Keratinocyte (primary cell): ENCODE data around the gene NRG2. TPM values are rescaled to one million over a fixed set of nuclear protein-coding genes. Genes with fewer than 3 reads are reported as not detected.

ENCODE experiments used
- DNase-seq: peaks from one replicate; pipeline ENCODE4 v3.0.0-alpha.2; 2011; ENCODE audit warnings: low read depth, missing footprints, low spot score
- FAIRE-seq: peaks from 2 replicates; lab custom pipeline; 2011; peaks lifted over from hg19 to GRCh38; lab: Jason Lieb, UNC
- H2AFZ ChIP-seq: 2 replicates; pipeline ENCODE4 v1.6.0; 2012; ENCODE audit warnings: low read length, control low read depth, inconsistent platforms; ENCODE audit not compliant: control insufficient read depth
- H3K27ac ChIP-seq: 2 replicates; pipeline ENCODE4 v1.5.1; 2011; ENCODE audit warnings: low read length; ENCODE audit not compliant: control insufficient read depth, insufficient read depth
- H3K27me3 ChIP-seq: 3 replicates; pipeline ENCODE4 v1.6.0; 2011; ENCODE audit warnings: low read length; ENCODE audit not compliant: control insufficient read depth, insufficient read depth; ENCODE audit errors: extremely low read depth
- H3K36me3 ChIP-seq, 2 experiments: 2 replicates in 1 of 2; 3 replicates in 1 of 2; pipeline ENCODE4 v1.5.1; 2011; ENCODE audit warnings: low read length in 2 of 2, mild to moderate bottlenecking in 1 of 2; ENCODE audit not compliant: control insufficient read depth in 2 of 2, insufficient read depth in 2 of 2; ENCODE audit errors: extremely low read depth in 1 of 2
- H3K4me1 ChIP-seq: 3 replicates; pipeline ENCODE4 v1.5.1; 2011; ENCODE audit warnings: low read length; ENCODE audit not compliant: control insufficient read depth, insufficient read depth; ENCODE audit errors: extremely low read depth
- H3K4me2 ChIP-seq: 3 replicates; pipeline ENCODE4 v1.6.0; 2011; ENCODE audit warnings: low read depth, low read length; ENCODE audit not compliant: control insufficient read depth, insufficient read depth; ENCODE audit errors: extremely low read depth
- H3K4me3 ChIP-seq, 3 experiments: fragments of 200-600 bp in 1 of 3; sonication (generic) in 1 of 3; 2 replicates in 2 of 3; 3 replicates in 1 of 3; pipeline ENCODE4 v1.5.1; 2011 to 2016; ENCODE audit warnings: low read length in 3 of 3, mild to moderate bottlenecking in 3 of 3, control low read depth in 2 of 3, inconsistent platforms in 1 of 3, low read depth in 1 of 3, mixed read lengths in 1 of 3, mixed run types in 1 of 3, moderate library complexity in 1 of 3; ENCODE audit not compliant: control insufficient read depth in 2 of 3, insufficient read depth in 2 of 3; ENCODE audit errors: extremely low read depth in 1 of 3
- H3K79me2 ChIP-seq: 2 replicates; pipeline ENCODE4 v1.6.0; 2012; ENCODE audit warnings: low read length; ENCODE audit not compliant: control insufficient read depth, insufficient read depth
- H3K9ac ChIP-seq: 3 replicates; pipeline ENCODE4 v1.6.0; 2011; ENCODE audit warnings: low read length; ENCODE audit not compliant: control insufficient read depth, insufficient read depth; ENCODE audit errors: extremely low read depth
- H3K9me1 ChIP-seq: 3 replicates; pipeline ENCODE4 v1.6.0; 2011; ENCODE audit warnings: low read length; ENCODE audit not compliant: control insufficient read depth, insufficient read depth; ENCODE audit errors: extremely low read depth
- H3K9me3 ChIP-seq: 2 replicates; pipeline ENCODE4 v1.5.1; 2012; ENCODE audit warnings: low read depth, low read length; ENCODE audit not compliant: control insufficient read depth
- H4K20me1 ChIP-seq: 3 replicates; pipeline ENCODE4 v1.6.0; 2011; ENCODE audit warnings: low read length; ENCODE audit not compliant: control insufficient read depth, insufficient read depth; ENCODE audit errors: extremely low read depth
- CTCF ChIP-seq, 3 experiments: IDR thresholded peaks in 1 of 3; conservative IDR thresholded peaks in 1 of 3; optimal IDR thresholded peaks in 1 of 3; 2 replicates in 2 of 3; 3 replicates in 1 of 3; pipeline versions ENCODE3 to v1.5.1; 2011; ENCODE audit warnings: low read length in 3 of 3, mild to moderate bottlenecking in 3 of 3, moderate library complexity in 2 of 3, control low read depth in 1 of 3, inconsistent platforms in 1 of 3; ENCODE audit not compliant: insufficient read depth in 2 of 3; ENCODE audit errors: extremely low read depth in 1 of 3
- EZH2 ChIP-seq: IDR thresholded peaks from one replicate; pipeline ENCODE4 v1.6.1; 2012; ENCODE audit warnings: inconsistent platforms, mild to moderate bottlenecking, low read length, moderate library complexity
- dilution Hi-C: fragments of 300-500 bp; cut with MboI; formaldehyde crosslinking; loops from one replicate; pipeline ENCODE4 v1.7.0; 2020; ENCODE audit warnings: low sequenced_read_pairs; ENCODE audit not compliant: extremely low pct_ligation_motif_present
- polyA plus RNA-seq, 5 experiments: library from polyadenylated mRNA; depleted of rRNA in 3 of 5; stranded (reverse) in 3 of 5; stranded (forward) in 1 of 5; unstranded in 1 of 5; fragments of >200 nt; gene quantifications; 1 replicate in 1 of 5; 2 replicates in 3 of 5; 3 replicates in 1 of 5; pipeline versions ENCODE4 v1.2.1 to v1.2.3, GENCODE V29; 2011 to 2012; ENCODE audit warnings: missing spikeins in 2 of 5, low read depth in 1 of 5, low replicate concordance in 1 of 5

NRG2 gene
- polyA plus RNA-seq, 1 donor (not counting 4 experiments of a cell fraction or from before 2014, with no cell fraction given), result 0.13 TPM

- no peak for TF ChIP-seq EZH2
- no peak for TF ChIP-seq CTCF (optimal IDR thresholded peaks at IDR 0.05 in 1 of 3, IDR thresholded peaks at IDR 0.05 in 1 of 3, conservative IDR thresholded peaks at IDR 0.05 in 1 of 3; ENCODE audit: extremely low read depth in 1 of 3, insufficient read depth in 2 of 3, low read length in 3 of 3)
- DNase-seq (no peak), FAIRE-seq (no peak)
- no peaks in the 10 kb centered on the region for H3K36me3 ChIP-seq
- H3K27me3 ChIP-seq, result peaks cover 4% of the 10 kb centered on the region
- no peaks in the 10 kb centered on the region for H3K9me1 ChIP-seq
- H3K4me3 ChIP-seq, result no peak overlapping the region
- H4K20me1 ChIP-seq, result no peaks in the 10 kb centered on the region
- H3K79me2 ChIP-seq, result no peaks in the 10 kb centered on the region
- no peaks in the 10 kb centered on the region for H3K9me3 ChIP-seq
- no peak overlapping the region for H3K4me2 ChIP-seq
- no peaks in the 10 kb centered on the region for H3K4me1 ChIP-seq
- no peak overlapping the region for H3K9ac ChIP-seq
- dilution Hi-C loops, result loop anchor here (25.0 kb wide), 1 partner anchor 127 kb away; no protein-coding TSS in a partner anchor
- H3K27ac ChIP-seq, result no peak overlapping the region
- H2AFZ ChIP-seq, result no peak overlapping the region
These were observed 78.7 kb downstream of the NRG2 start for GRCh38 chr5:139964266-139964993.

- dilution Hi-C loops, result loop anchor here (25.0 kb wide), 1 partner anchor 125 kb away; no protein-coding TSS in a partner anchor
- no peaks in the 10 kb centered on the region for H3K9me3 ChIP-seq
- H3K79me2 ChIP-seq, result no peaks in the 10 kb centered on the region
- no peaks in the 10 kb centered on the region for H4K20me1 ChIP-seq
- H2AFZ ChIP-seq, result no peak overlapping the region
- no peak overlapping the region for H3K27ac ChIP-seq
- FAIRE-seq (no peak), DNase-seq (no peak)
- H3K9ac ChIP-seq, result no peak overlapping the region
- no peak overlapping the region for H3K4me3 ChIP-seq
- no peak overlapping the region for H3K4me2 ChIP-seq
- TF ChIP-seq CTCF (optimal IDR thresholded peaks at IDR 0.05 in 1 of 3, IDR thresholded peaks at IDR 0.05 in 1 of 3, conservative IDR thresholded peaks at IDR 0.05 in 1 of 3; ENCODE audit: extremely low read depth in 1 of 3, insufficient read depth in 2 of 3, low read length in 3 of 3) (no peak), EZH2 (no peak)
- no peaks in the 10 kb centered on the region for H3K36me3 ChIP-seq
- H3K27me3 ChIP-seq, result peaks cover 4% of the 10 kb centered on the region
- H3K4me1 ChIP-seq, result no peaks in the 10 kb centered on the region
- no peaks in the 10 kb centered on the region for H3K9me1 ChIP-seq
These were observed 80.7 kb downstream of the NRG2 start for GRCh38 chr5:139962445-139962844.
